GM12878 (cell line): ENCODE measurements around the gene FNDC8. TPM values are rescaled to one million over a fixed set of nuclear protein-coding genes. Genes with fewer than 3 reads are reported as not detected.
A peak's percentile ranks its signal among the peaks of the same experiment; 100 is the strongest.

Experiments used
- ATAC-seq: fragments of 200-7000 bp; cut with Tn5 transposase; 3 replicates; pipeline ENCODE4 v1.9.1; 2020; ENCODE audit warnings: mild to moderate bottlenecking, moderate library complexity
- BruUV-seq: library from RNA; stranded (reverse); fragments of 400-500 nt; replicated peaks from 2 replicates; lab custom pipeline; 2021; lab: Mats Ljungman, UMichigan
- CTCF ChIA-PET: fragments of 300-600 bp; sonication (Branson Sonifier 250); formaldehyde crosslinking; extraction: SDS; loops from one replicate; lab custom pipeline; 2021; ENCODE audit warnings: inconsistent platforms; lab: Yijun Ruan, JAX
- POLR2A ChIA-PET: fragments of 350-600 bp; formaldehyde crosslinking; extraction: SDS; loops from one replicate; lab custom pipeline; 2021; ENCODE audit warnings: inconsistent platforms; lab: Charles Lee
- RAD21 ChIA-PET: fragments of 300-600 bp; sonication (Branson Sonifier 250); formaldehyde crosslinking; loops from one replicate; lab custom pipeline; 2023; ENCODE audit warnings: antibody characterized with exemption; ENCODE audit not compliant: unreplicated experiment; lab: Charles Lee
- SMC1A ChIA-PET: fragments of 300-600 bp; sonication (Branson Sonifier 250); formaldehyde crosslinking; loops from one replicate; lab custom pipeline; 2023; ENCODE audit not compliant: unreplicated experiment, uncharacterized antibody; lab: Charles Lee
- DNase-seq: peaks from one replicate; pipeline ENCODE4 v3.0.0-alpha.2; 2011; ENCODE audit warnings: low read depth, low spot score
- FAIRE-seq: peaks from 3 replicates; lab custom pipeline; 2011; peaks lifted over from hg19 to GRCh38; lab: Jason Lieb, UNC
- H2AFZ ChIP-seq: 2 replicates; pipeline ENCODE4 v1.6.0; 2011; ENCODE audit warnings: low read depth, low read length, control low read depth; ENCODE audit not compliant: control insufficient read depth
- H3K27ac ChIP-seq: 2 replicates; pipeline ENCODE4 v1.5.1; 2011; ENCODE audit warnings: control low read depth; ENCODE audit not compliant: control insufficient read depth, insufficient read depth
- H3K27me3 ChIP-seq, 2 experiments: replicated peaks in 1 of 2; 2 replicates each; pipeline versions ENCODE4 v1.6.0 to v1.6.1; 2011; ENCODE audit warnings: low read length in 1 of 2; ENCODE audit not compliant: control insufficient read depth in 2 of 2, insufficient read depth in 2 of 2
- H3K36me3 ChIP-seq, 2 experiments: 2 replicates each; pipeline ENCODE4 v1.5.1; 2011; ENCODE audit warnings: low read length in 1 of 2; ENCODE audit not compliant: control insufficient read depth in 2 of 2, insufficient read depth in 2 of 2
- H3K4me1 ChIP-seq: 2 replicates; pipeline ENCODE4 v1.6.1; 2011; ENCODE audit warnings: mild to moderate bottlenecking, low read length, moderate library complexity, mixed read lengths; ENCODE audit not compliant: control insufficient read depth, insufficient read depth
- H3K4me2 ChIP-seq: 2 replicates; pipeline ENCODE4 v1.6.0; 2011; ENCODE audit warnings: control low read depth; ENCODE audit not compliant: control insufficient read depth, insufficient read depth
- H3K4me3 ChIP-seq: fragments of 200-600 bp; sonication (generic); 2 replicates; pipeline ENCODE4 v1.5.1; 2016
- H3K79me2 ChIP-seq: 2 replicates; pipeline ENCODE4 v1.6.0; 2011; ENCODE audit warnings: low read length; ENCODE audit not compliant: control insufficient read depth, insufficient read depth
- H3K9ac ChIP-seq: 2 replicates; pipeline ENCODE4 v1.8.0; 2011; ENCODE audit warnings: low read length, control low read depth, mixed read lengths; ENCODE audit not compliant: control insufficient read depth, insufficient read depth
- H3K9me3 ChIP-seq: replicated peaks from 3 replicates; pipeline ENCODE4 v1.5.1; 2011; ENCODE audit warnings: mild to moderate bottlenecking, low read length; ENCODE audit not compliant: control insufficient read depth, insufficient read depth
- H4K20me1 ChIP-seq: 2 replicates; pipeline ENCODE4 v1.6.0; 2011; ENCODE audit not compliant: control insufficient read depth, insufficient read depth
- CHD2 ChIP-seq: IDR thresholded peaks from 2 replicates; pipeline ENCODE4 v1.6.1; 2011; ENCODE audit warnings: low read depth, low read length, improper control_type of control experiment, borderline replicate concordance
- HDAC2 ChIP-seq: fragments of 200-600 bp; sonication (generic); IDR thresholded peaks from 2 replicates; pipeline ENCODE4 v1.6.1; 2017
- JUNB ChIP-seq: IDR thresholded peaks from 2 replicates; pipeline ENCODE4 v1.6.1; 2016; ENCODE audit warnings: antibody characterized with exemption, mild to moderate bottlenecking
- MAX ChIP-seq: IDR thresholded peaks from 2 replicates; pipeline ENCODE4 v1.6.1; 2012; ENCODE audit warnings: low read depth, low read length, improper control_type of control experiment
- MLLT1 ChIP-seq: fragments of 450-650 bp; IDR thresholded peaks from 2 replicates; pipeline ENCODE4 v1.6.1; 2016; ENCODE audit warnings: mild to moderate bottlenecking
- NR2F1 ChIP-seq: fragments of 450-650 bp; conservative IDR thresholded peaks from 2 replicates; pipeline ENCODE4 v1.6.1; 2017; ENCODE audit warnings: mild to moderate bottlenecking
- PBX3 ChIP-seq: IDR thresholded peaks from 2 replicates; pipeline ENCODE4 v1.6.1; 2011; ENCODE audit warnings: mild to moderate bottlenecking, low read depth, low read length, moderate library complexity; ENCODE audit not compliant: insufficient replicate concordance
- RB1 ChIP-seq: fragments of 450-650 bp; formaldehyde crosslinking; IDR thresholded peaks from 2 replicates; pipeline ENCODE4 v1.6.1; 2017; ENCODE audit warnings: mild to moderate bottlenecking, borderline replicate concordance
- WGBS: methylation state at CpG from one replicate; pipeline ENCODE4 v1.1.6; 2016; ENCODE audit warnings: low lambda C conversion rate; ENCODE audit not compliant: insufficient replicate concordance, insufficient coverage; ENCODE audit errors: missing lambda C conversion rate; 5-methylcytosine and 5-hydroxymethylcytosine counted together
- in situ Hi-C: fragments of 300-500 bp; cut with MboI; formaldehyde crosslinking; loops from 9 replicates; pipeline ENCODE4 v1.14.3; 2018; ENCODE audit warnings: mixed read lengths
- intact Hi-C: fragments of 100-400 bp; cut with micrococcal nuclease; formaldehyde crosslinking; loops from one replicate; pipeline ENCODE4 v1.14.2; 2022; ENCODE audit not compliant: unreplicated experiment
- polyA plus RNA-seq, 11 experiments: library from polyadenylated mRNA; depleted of rRNA in 4 of 11; unstranded in 6 of 11; stranded (reverse) in 5 of 11; fragments of >200 nt; fragmentation: Nextera tagmentation in 4 of 11; fragmentation: Illumina TruSeq in 1 of 11; extraction: Ambion mirVana in 4 of 11; extraction: Trizol in 1 of 11; gene quantifications; 1 replicate in 1 of 11; 2 replicates in 10 of 11; pipeline versions ENCODE4 v1.2.1 to v1.2.3, GENCODE V29; 2011 to 2016; ENCODE audit warnings: inconsistent platforms in 2 of 11, missing spikeins in 2 of 11, low read depth in 1 of 11
- total RNA-seq, 4 experiments: library from RNA; depleted of rRNA in 3 of 4; stranded (reverse); fragments of >200 nt in 3 of 4; fragmentation: Illumina TruSeq in 1 of 4; extraction: Trizol in 1 of 4; gene quantifications; 2 replicates each; pipeline versions ENCODE4 v1.2.1 to v1.2.3, GENCODE V29; 2013 to 2021

FNDC8 gene
- total and polyA plus RNA-seq, 10 of the 15 experiments (the other 5 are each of a cell fraction or from before 2014, with no cell fraction given): 0.06 to 0.15 (median 0.11) TPM; not detected in 7

DNA sequence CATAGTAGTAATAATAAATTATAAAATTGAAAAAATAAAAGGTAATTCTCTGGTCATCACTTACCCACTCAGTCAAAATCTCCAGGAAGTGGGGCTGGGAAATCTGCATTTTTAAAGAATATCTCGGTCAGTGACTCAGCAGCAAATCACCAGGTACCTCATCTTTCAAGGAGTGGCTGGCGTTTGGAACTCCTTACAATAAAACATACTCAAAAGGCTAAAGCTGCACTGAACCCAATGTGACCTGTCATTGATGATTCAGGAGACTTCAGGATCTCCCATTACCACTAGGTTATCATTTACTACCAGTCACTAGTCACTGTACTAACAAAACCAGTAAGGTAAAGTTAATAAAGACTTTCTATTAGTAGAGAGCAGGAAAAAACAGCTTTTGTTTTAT is 36.4 kb upstream of the FNDC8 start:
- no peaks in the 10 kb centered on the region; a peak in 1 of 4 replicates for H3K36me3 ChIP-seq
- ChIA-PET RAD21 (interaction anchor here (0.8 to 17.8 kb wide), 7 partner anchors 17 to 105 kb away, joined by 3 to 452 read pairs (median 5); partner anchors contain the start of genes LIG3 and RFFL), POLR2A (interaction anchor here (0.9 to 5.0 kb wide), 3 partner anchors 9 to 56 kb away, joined by 4 to 115 read pairs (median 45); partner anchors contain the start of gene RFFL), SMC1A (interaction anchor here (0.8 to 14.7 kb wide), 6 partner anchors 19 to 62 kb away, joined by 3 to 534 read pairs (median 6); partner anchors contain the start of gene RFFL), CTCF (interaction anchor here (1.1 to 1.9 kb wide), 4 partner anchors 20 to 449 kb away, joined by 3 to 16 read pairs (median 4); partner anchors contain the start of gene RFFL)
- H3K4me1 ChIP-seq: peaks cover 36% of the 10 kb centered on the region
- no peaks in the 10 kb centered on the region for H4K20me1 ChIP-seq
- H3K79me2 ChIP-seq: peaks cover 83% of the 10 kb centered on the region
- no peak overlapping the region for H2AFZ ChIP-seq
- TF ChIP-seq CHD2: no peak
- TF ChIP-seq HDAC2: no peak
- TF ChIP-seq MAX: no peak
- no peak for TF ChIP-seq RB1
- no peak overlapping the region for H3K4me3 ChIP-seq
- H3K4me2 ChIP-seq: peak overlapping the region; percentile 30; the same call in 1 of the 2 replicates
- intact Hi-C loops (loop anchor here (5.0 kb wide), 1 partner anchor 103 kb away; the partner anchor contains the start of gene LIG3), in situ Hi-C loops (no loop called here)
- no TSS peak for BruUV-seq
- ATAC-seq (no peak), DNase-seq (no peak), FAIRE-seq (no peak)
- H3K9ac ChIP-seq: no peak overlapping the region
- no peaks in the 10 kb centered on the region for H3K9me3 ChIP-seq
- whole genome bisulfite sequencing: 51% methylated on average over 2 of the region's 2 CpGs
- H3K27ac ChIP-seq: peak overlapping the region; percentile 41
- H3K27me3 ChIP-seq: no peaks in the 10 kb centered on the region

DNA sequence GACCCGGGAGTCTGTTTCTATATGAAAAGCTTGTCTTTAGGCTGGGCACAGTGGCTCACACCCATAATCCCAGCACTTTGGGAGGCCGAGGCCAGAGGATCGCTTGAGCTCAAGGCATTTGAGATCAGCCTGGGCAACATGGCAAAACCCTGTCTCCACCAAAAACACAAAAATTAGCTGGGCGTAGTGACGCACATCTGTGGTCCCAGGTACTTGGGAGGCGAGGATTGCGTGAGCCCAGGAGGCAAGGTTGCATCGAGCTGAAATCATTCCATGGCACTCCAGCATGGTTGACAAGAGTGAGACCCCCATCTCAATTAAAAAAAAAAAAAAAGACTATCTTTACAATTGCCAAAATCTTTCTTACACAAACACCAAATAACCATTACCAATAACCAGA is 35.3 kb upstream of the FNDC8 start:
- Histone ChIP-seq H2AFZ (no peak overlapping the region), H4K20me1 (no peaks in the 10 kb centered on the region), H3K4me3 (peak overlapping the region; percentile 80; the same call in 1 of the 2 replicates), H3K27me3 (no peaks in the 10 kb centered on the region), H3K4me1 (peaks cover 32% of the 10 kb centered on the region), H3K27ac (peak overlapping the region; percentile 96; the same call in 1 of the 2 replicates), H3K36me3 (no peaks in the 10 kb centered on the region; a peak in 1 of 4 replicates), H3K9ac (no peak overlapping the region; the same call in none of the 2 replicates), H3K9me3 (no peaks in the 10 kb centered on the region), H3K79me2 (peaks cover 74% of the 10 kb centered on the region), H3K4me2 (peak overlapping the region; percentile 73)
- in situ Hi-C loops (no loop called here), intact Hi-C loops (loop anchor here (5.0 kb wide), 1 partner anchor 104 kb away; the partner anchor contains the start of gene LIG3)
- SMC1A ChIA-PET: interaction anchor here (0.6 to 14.7 kb wide), 10 partner anchors 9 to 105 kb away, joined by 3 to 534 read pairs (median 4); partner anchors contain the start of genes RAD51D and RFFL
- whole genome bisulfite sequencing: over 99% methylated on average over 8 of the region's 8 CpGs
- CTCF ChIA-PET: interaction anchor here (1.1 to 3.0 kb wide), 7 partner anchors 12 to 87 kb away, joined by 3 to 23 read pairs (median 5); partner anchors contain the start of gene RFFL
- no peak for DNase-seq
- RAD21 ChIA-PET: interaction anchor here (0.5 to 17.8 kb wide), 7 partner anchors 18 to 341 kb away, joined by 3 to 452 read pairs (median 6); partner anchors contain the start of gene RFFL
- TF ChIP-seq MLLT1 (peak; percentile 94), JUNB (no peak), NR2F1 (no peak), PBX3 (no peak)
- ATAC-seq: no peak
- no TSS peak for BruUV-seq
- FAIRE-seq: no peak
- POLR2A ChIA-PET: interaction anchor here (1.4 to 5.0 kb wide), 5 partner anchors 10 to 125 kb away, joined by 5 to 115 read pairs (median 13); partner anchors contain the start of genes CCT6B, RFFL and ZNF830
